Loucy (cell line): ENCODE results near the gene DOCK10.

Experiments used
- H2AFZ ChIP-seq: fragments of 200-600 bp; sonication (generic); 2 replicates; pipeline ENCODE4 v1.6.0; 2016; ENCODE audit warnings: antibody characterized with exemption, mild to moderate bottlenecking, low read length, moderate library complexity
- H3F3A ChIP-seq: fragments of 200-600 bp; 2 replicates; pipeline ENCODE4 v1.6.0; 2016; ENCODE audit warnings: antibody characterized with exemption, low read depth, mild to moderate bottlenecking
- H3K27me3 ChIP-seq: fragments of 200-600 bp; sonication (generic); 2 replicates; pipeline ENCODE4 v1.6.1; 2014; ENCODE audit warnings: low read length, mild to moderate bottlenecking; ENCODE audit not compliant: insufficient read depth, poor library complexity, severe bottlenecking
- H3K36me3 ChIP-seq: fragments of 200-600 bp; sonication (generic); 2 replicates; pipeline ENCODE4 v1.6.1; 2016; ENCODE audit warnings: low read length; ENCODE audit not compliant: insufficient read depth
- H3K4me1 ChIP-seq: fragments of 200-600 bp; sonication (generic); 2 replicates; pipeline ENCODE4 v1.5.1; 2014; ENCODE audit warnings: low read length, mild to moderate bottlenecking; ENCODE audit not compliant: insufficient read depth, poor library complexity, severe bottlenecking
- H3K4me2 ChIP-seq: fragments of 200-600 bp; sonication (generic); 2 replicates; pipeline ENCODE4 v1.6.0; 2014; ENCODE audit warnings: antibody characterized with exemption, low read length, low read depth, mild to moderate bottlenecking; ENCODE audit not compliant: poor library complexity, severe bottlenecking
- H3K4me3 ChIP-seq: fragments of 200-600 bp; sonication (generic); 2 replicates; pipeline ENCODE4 v1.5.1; 2014; ENCODE audit warnings: low read length, mild to moderate bottlenecking, mixed read lengths; ENCODE audit not compliant: poor library complexity, severe bottlenecking
- H3K79me2 ChIP-seq: fragments of 200-600 bp; sonication (generic); 2 replicates; pipeline ENCODE4 v1.6.1; 2014; ENCODE audit warnings: low read length; ENCODE audit not compliant: insufficient read depth
- H3K9ac ChIP-seq: fragments of 200-600 bp; sonication (generic); 2 replicates; pipeline ENCODE4 v1.6.0; 2014; ENCODE audit warnings: mild to moderate bottlenecking, low read depth, low read length, moderate library complexity; ENCODE audit not compliant: poor library complexity, severe bottlenecking
- H3K9me2 ChIP-seq: fragments of 200-600 bp; sonication (generic); replicated peaks from 2 replicates; pipeline ENCODE4 v1.6.1; 2016; ENCODE audit warnings: low read depth, low read length, mixed read lengths
- H3K9me3 ChIP-seq: fragments of 200-600 bp; sonication (generic); 2 replicates; pipeline ENCODE4 v1.6.1; 2014; ENCODE audit warnings: mild to moderate bottlenecking, antibody characterized with exemption, low read length, low read depth; ENCODE audit not compliant: insufficient read depth
- H4K20me1 ChIP-seq: fragments of 200-600 bp; sonication (generic); 2 replicates; pipeline ENCODE4 v1.6.0; 2014; ENCODE audit warnings: antibody characterized with exemption, low read length, mild to moderate bottlenecking; ENCODE audit not compliant: insufficient read depth, poor library complexity, severe bottlenecking
- EZH2phosphoT487 ChIP-seq: fragments of 200-600 bp; IDR thresholded peaks from 2 replicates; pipeline ENCODE4 v1.6.1; 2018; ENCODE audit warnings: antibody characterized with exemption, mild to moderate bottlenecking, moderate library complexity, borderline replicate concordance
- TF ChIP-seq, protein P1 (sequence below): fragments of 200-600 bp; sonication (generic); conservative IDR thresholded peaks from 2 replicates; pipeline ENCODE4 v1.5.1; 2014; ENCODE audit warnings: mild to moderate bottlenecking, antibody characterized with exemption, low read length

DOCK10 gene

DNA sequence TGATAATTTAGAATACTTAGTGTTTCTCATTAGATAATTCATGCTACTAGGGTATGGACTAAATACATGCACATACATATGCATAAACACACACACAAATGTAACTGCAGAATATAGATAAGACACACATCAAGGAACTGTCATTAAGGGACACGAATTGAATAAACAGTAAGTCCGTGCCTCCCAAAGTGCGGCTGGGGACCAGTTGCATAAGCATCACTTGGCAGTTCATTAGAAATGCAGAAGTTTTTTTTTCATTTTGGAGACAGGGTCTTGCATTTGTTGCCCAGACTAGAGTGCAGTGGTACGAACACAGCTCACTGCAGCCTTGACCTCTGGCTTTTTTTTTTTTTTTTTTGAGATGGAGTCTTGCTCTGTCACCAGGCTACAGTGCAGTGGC is 196.1 kb downstream of the DOCK10 start:
- Histone ChIP-seq H3K4me1 (no peaks in the 10 kb centered on the region), H3K4me3 (no peak overlapping the region), H2AFZ (no peak overlapping the region), H3K9ac (no peak overlapping the region), H3K4me2 (no peak overlapping the region), H3F3A (no peaks in the 10 kb centered on the region), H3K27me3 (no peaks in the 10 kb centered on the region), H4K20me1 (no peaks in the 10 kb centered on the region), H3K79me2 (no peaks in the 10 kb centered on the region), H3K9me2 (no peaks in the 10 kb centered on the region), H3K9me3 (no peaks in the 10 kb centered on the region), H3K36me3 (peaks cover 53% of the 10 kb centered on the region; the same call in 1 of the 2 replicates)
- TF ChIP-seq EZH2phosphoT487, result no peak
- TF ChIP-seq, protein P1, sequence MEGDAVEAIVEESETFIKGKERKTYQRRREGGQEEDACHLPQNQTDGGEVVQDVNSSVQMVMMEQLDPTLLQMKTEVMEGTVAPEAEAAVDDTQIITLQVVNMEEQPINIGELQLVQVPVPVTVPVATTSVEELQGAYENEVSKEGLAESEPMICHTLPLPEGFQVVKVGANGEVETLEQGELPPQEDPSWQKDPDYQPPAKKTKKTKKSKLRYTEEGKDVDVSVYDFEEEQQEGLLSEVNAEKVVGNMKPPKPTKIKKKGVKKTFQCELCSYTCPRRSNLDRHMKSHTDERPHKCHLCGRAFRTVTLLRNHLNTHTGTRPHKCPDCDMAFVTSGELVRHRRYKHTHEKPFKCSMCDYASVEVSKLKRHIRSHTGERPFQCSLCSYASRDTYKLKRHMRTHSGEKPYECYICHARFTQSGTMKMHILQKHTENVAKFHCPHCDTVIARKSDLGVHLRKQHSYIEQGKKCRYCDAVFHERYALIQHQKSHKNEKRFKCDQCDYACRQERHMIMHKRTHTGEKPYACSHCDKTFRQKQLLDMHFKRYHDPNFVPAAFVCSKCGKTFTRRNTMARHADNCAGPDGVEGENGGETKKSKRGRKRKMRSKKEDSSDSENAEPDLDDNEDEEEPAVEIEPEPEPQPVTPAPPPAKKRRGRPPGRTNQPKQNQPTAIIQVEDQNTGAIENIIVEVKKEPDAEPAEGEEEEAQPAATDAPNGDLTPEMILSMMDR, result no peak

DNA sequence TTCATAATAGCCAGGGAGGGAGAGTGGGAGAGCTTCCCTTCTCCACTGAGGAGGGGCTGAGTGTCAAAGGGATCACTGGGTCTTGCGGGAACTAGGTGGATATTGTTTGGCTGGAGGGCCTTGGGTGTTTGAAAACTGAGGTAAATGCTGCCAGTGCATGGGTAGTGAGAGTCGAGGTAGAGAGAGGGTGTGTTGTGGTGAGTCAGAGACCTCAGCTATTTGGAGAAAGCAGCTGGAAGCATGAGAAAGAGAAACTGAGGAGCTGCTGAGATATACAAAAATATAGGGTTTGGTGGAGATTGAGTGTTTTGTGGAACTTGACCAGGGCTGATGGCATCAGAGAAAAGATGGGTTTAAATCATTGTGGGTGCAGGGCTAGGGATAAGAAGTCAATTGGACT is 199.1 kb downstream of the DOCK10 start:
- H3K36me3 ChIP-seq, result peaks cover 64% of the 10 kb centered on the region
- no peaks in the 10 kb centered on the region for H3K27me3 ChIP-seq
- no peak overlapping the region for H3K9ac ChIP-seq
- no peaks in the 10 kb centered on the region for H3K79me2 ChIP-seq
- H3K4me2 ChIP-seq, result no peak overlapping the region
- H4K20me1 ChIP-seq, result no peaks in the 10 kb centered on the region
- no peak overlapping the region for H3K4me3 ChIP-seq
- TF ChIP-seq, protein P1, result no peak
- no peak for TF ChIP-seq EZH2phosphoT487
- no peaks in the 10 kb centered on the region for H3F3A ChIP-seq
- H3K4me1 ChIP-seq, result no peaks in the 10 kb centered on the region
- H3K9me3 ChIP-seq, result no peaks in the 10 kb centered on the region
- no peaks in the 10 kb centered on the region for H3K9me2 ChIP-seq
- H2AFZ ChIP-seq, result no peak overlapping the region

DNA sequence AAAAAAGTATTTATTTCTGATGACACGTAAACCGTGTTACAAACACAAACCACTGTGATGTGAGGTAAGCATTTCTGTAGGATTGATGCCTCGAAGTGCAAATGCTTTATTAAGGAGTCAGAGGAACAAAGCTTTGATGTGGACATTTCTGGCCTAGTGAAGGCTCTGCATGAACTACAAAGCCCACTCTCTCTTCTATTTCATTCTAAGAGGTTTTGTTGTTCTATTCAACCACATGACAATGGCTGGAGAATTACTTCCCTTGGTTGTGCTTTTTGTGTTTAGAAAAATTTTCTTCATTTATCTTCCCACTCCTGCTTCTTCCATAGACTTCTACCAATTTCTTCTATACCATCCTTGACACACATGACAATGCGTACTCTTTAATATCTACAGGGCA is 200.4 kb downstream of the DOCK10 start:
- Histone ChIP-seq H3F3A (no peaks in the 10 kb centered on the region), H3K27me3 (no peaks in the 10 kb centered on the region), H3K9ac (no peak overlapping the region), H3K4me3 (no peak overlapping the region), H3K4me2 (no peak overlapping the region), H3K9me3 (no peaks in the 10 kb centered on the region), H3K36me3 (peaks cover 68% of the 10 kb centered on the region), H4K20me1 (no peaks in the 10 kb centered on the region), H3K4me1 (no peaks in the 10 kb centered on the region), H3K9me2 (no peaks in the 10 kb centered on the region), H2AFZ (no peak overlapping the region), H3K79me2 (no peaks in the 10 kb centered on the region)
- TF ChIP-seq, protein P1, result no peak
- no peak for TF ChIP-seq EZH2phosphoT487
